Activated T-cell treated with anti-CD3 and anti-CD28 coated beads for 48 hours (primary cell): Measurements from ENCODE around the gene ZC3H18.

Experiments
- DNase-seq: peaks from one replicate; pipeline ENCODE4 v3.0.0-alpha.2; 2020; ENCODE audit warnings: low read depth

The ZC3H18 gene

DNA sequence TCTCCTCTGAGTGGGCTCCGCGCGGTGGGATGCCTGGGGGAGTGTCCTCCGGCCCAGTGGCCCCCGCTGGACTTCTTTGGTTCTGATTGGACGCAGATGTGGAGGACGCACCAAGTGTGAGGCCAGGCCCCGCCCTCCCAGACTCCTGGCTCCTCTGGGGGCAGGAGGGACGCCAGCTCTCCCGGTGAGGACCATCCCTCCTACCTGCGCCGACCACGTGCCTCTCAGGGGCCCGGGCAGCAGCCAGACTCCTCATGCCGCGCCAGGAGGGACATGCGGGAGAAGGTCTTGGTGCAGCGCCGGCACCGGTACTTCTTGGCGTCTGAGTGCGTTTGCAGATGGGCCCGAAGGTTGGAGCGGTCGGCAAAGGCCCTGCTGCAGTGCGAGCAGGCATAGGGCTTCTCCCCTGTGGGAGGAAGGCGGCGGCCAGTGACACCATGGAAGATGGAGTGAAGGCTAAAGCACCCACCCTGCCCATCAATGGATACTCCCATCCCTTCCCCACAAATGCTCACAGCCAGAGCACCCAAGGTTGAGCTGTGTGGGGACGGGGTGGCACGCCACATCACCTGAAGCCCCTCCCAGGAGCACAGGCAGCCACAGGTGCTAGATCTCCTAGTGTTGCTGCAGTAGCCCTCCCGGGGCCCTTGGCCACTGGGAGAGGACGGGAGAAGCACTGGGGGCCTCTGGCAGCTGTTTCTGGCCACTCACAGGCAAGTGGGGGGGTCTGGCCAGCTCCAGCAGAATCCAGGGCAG lies 108.2 kb downstream of the ZC3H18 start:
- no peak for DNase-seq

DNA sequence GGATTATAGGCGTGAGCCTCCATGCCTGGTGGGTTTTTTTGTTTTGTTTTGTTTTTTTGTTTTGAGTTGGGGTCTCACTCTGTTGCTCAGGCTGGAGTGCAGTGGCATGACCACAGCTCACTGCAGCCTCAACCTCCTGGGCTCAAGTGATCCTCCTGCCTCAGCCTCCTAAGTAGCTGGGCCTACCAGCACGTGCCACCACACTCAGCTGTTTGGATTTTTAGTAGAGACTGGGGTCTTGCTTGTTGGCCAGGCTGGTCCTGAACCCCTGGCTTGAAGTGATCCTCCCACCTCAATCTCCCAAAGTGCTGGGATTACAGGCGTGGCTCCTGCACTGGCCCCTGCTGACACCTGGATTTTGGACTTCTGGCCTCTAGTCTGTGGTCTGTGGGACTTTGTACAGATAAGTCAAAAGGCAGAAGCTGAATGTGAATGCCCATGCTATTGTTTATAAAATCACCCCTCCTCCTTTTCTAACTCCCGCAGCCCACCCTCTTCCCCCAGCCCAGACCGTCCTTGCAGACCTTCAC lies 110.4 kb downstream of the ZC3H18 start:
- no peak for DNase-seq

GRCh38 chr16:88681084-88681680 lies 111.0 kb downstream of the ZC3H18 start:
- DNase-seq = no peak
